Measurements from ENCODE around the gene COBLL1. TPM values are rescaled to one million over a fixed set of nuclear protein-coding genes. Genes with fewer than 3 reads are reported as not detected.

The COBLL1 gene
- polyA plus RNA-seq, 1 donor (not counting 4 experiments of a cell fraction or from before 2014, with no cell fraction given), result 14.9 TPM

GRCh38 chr2:164677271-164677670 is 164.4 kb downstream of the COBLL1 start:
- no peak for TF ChIP-seq CTCF (optimal IDR thresholded peaks at IDR 0.05 in 1 of 3, IDR thresholded peaks at IDR 0.05 in 1 of 3, conservative IDR thresholded peaks at IDR 0.05 in 1 of 3; ENCODE audit: extremely low read depth in 1 of 3, insufficient read depth in 2 of 3, low read length in 3 of 3)
- no peak for TF ChIP-seq EZH2 (IDR thresholded peaks at IDR 0.05; ENCODE audit: low read length)
- Histone ChIP-seq H3K9me1 (ENCODE audit: control insufficient read depth, extremely low read depth, insufficient read depth, low read length) (no peaks in the 10 kb centered on the region), H2AFZ (ENCODE audit: control insufficient read depth, low read length) (no peak overlapping the region), H3K4me2 (ENCODE audit: control insufficient read depth, extremely low read depth, insufficient read depth, low read depth, low read length) (no peak overlapping the region), H3K27me3 (ENCODE audit: control insufficient read depth, extremely low read depth, insufficient read depth, low read length) (no peaks in the 10 kb centered on the region), H3K36me3 (ENCODE audit: control insufficient read depth in 2 of 2, extremely low read depth in 1 of 2, insufficient read depth in 2 of 2, low read length in 2 of 2) (peaks cover 0 to 2% of the 10 kb centered on the region in 2 experiments), H4K20me1 (ENCODE audit: control insufficient read depth, extremely low read depth, insufficient read depth, low read length) (no peaks in the 10 kb centered on the region), H3K9me3 (ENCODE audit: control insufficient read depth, low read depth, low read length) (no peaks in the 10 kb centered on the region), H3K79me2 (ENCODE audit: control insufficient read depth, insufficient read depth, low read length) (no peaks in the 10 kb centered on the region), H3K4me3 (ENCODE audit: control insufficient read depth in 2 of 3, extremely low read depth in 1 of 3, insufficient read depth in 2 of 3, low read depth in 1 of 3, low read length in 3 of 3) (no peak overlapping the region), H3K27ac (ENCODE audit: control insufficient read depth, insufficient read depth, low read length) (no peak overlapping the region), H3K4me1 (ENCODE audit: control insufficient read depth, extremely low read depth, insufficient read depth, low read length) (no peaks in the 10 kb centered on the region), H3K9ac (ENCODE audit: control insufficient read depth, extremely low read depth, insufficient read depth, low read length) (no peak overlapping the region)
- dilution Hi-C loops (cut with MboI; ENCODE audit: extremely low pct_ligation_motif_present, low sequenced_read_pairs), result no loop called here
- no peak for DNase-seq (ENCODE audit: low read depth, low spot score)
- no peak for FAIRE-seq

- no peak for FAIRE-seq
- dilution Hi-C loops (cut with MboI; ENCODE audit: extremely low pct_ligation_motif_present, low sequenced_read_pairs), result no loop called here
- TF ChIP-seq EZH2 (IDR thresholded peaks at IDR 0.05; ENCODE audit: low read length), result no peak
- no peak for TF ChIP-seq CTCF (optimal IDR thresholded peaks at IDR 0.05 in 1 of 3, IDR thresholded peaks at IDR 0.05 in 1 of 3, conservative IDR thresholded peaks at IDR 0.05 in 1 of 3; ENCODE audit: extremely low read depth in 1 of 3, insufficient read depth in 2 of 3, low read length in 3 of 3)
- Histone ChIP-seq H3K4me2 (ENCODE audit: control insufficient read depth, extremely low read depth, insufficient read depth, low read depth, low read length) (no peak overlapping the region), H3K9me3 (ENCODE audit: control insufficient read depth, low read depth, low read length) (no peaks in the 10 kb centered on the region), H3K27me3 (ENCODE audit: control insufficient read depth, extremely low read depth, insufficient read depth, low read length) (no peaks in the 10 kb centered on the region), H4K20me1 (ENCODE audit: control insufficient read depth, extremely low read depth, insufficient read depth, low read length) (no peaks in the 10 kb centered on the region), H3K9ac (ENCODE audit: control insufficient read depth, extremely low read depth, insufficient read depth, low read length) (no peak overlapping the region), H3K4me3 (ENCODE audit: control insufficient read depth in 2 of 3, extremely low read depth in 1 of 3, insufficient read depth in 2 of 3, low read depth in 1 of 3, low read length in 3 of 3) (no peak overlapping the region), H3K36me3 (ENCODE audit: control insufficient read depth in 2 of 2, extremely low read depth in 1 of 2, insufficient read depth in 2 of 2, low read length in 2 of 2) (peaks cover 0 to 2% of the 10 kb centered on the region in 2 experiments), H2AFZ (ENCODE audit: control insufficient read depth, low read length) (no peak overlapping the region), H3K4me1 (ENCODE audit: control insufficient read depth, extremely low read depth, insufficient read depth, low read length) (no peaks in the 10 kb centered on the region), H3K79me2 (ENCODE audit: control insufficient read depth, insufficient read depth, low read length) (no peaks in the 10 kb centered on the region), H3K9me1 (ENCODE audit: control insufficient read depth, extremely low read depth, insufficient read depth, low read length) (no peaks in the 10 kb centered on the region), H3K27ac (ENCODE audit: control insufficient read depth, insufficient read depth, low read length) (no peak overlapping the region)
- no peak for DNase-seq (ENCODE audit: low read depth, low spot score)
Measured at GRCh38 chr2:164675687-164676086, 165.9 kb downstream of the COBLL1 start.
